Tibial nerve (tissue), 4 donors: ENCODE data around the gene PAFAH1B1. TPM values are rescaled to one million over a fixed set of nuclear protein-coding genes. Genes with fewer than 3 reads are reported as not detected.
"Not testable (repeated sequence)": the region's sequence is repeated elsewhere in the genome, so short reads cannot be mapped to it uniquely, and the experiment has no call there.

Source experiments
- DNase-seq, 2 donors: peaks; one replicate each; pipeline ENCODE4 v3.0.0-alpha.2; 2019; ENCODE audit warnings: low spot score in 2 of 2
- H3K27ac ChIP-seq, 4 donors: fragments of 200-600 bp; sonication (generic) in 3 of 4; one replicate each; pipeline ENCODE4 v1.5.1; 2017 to 2019; ENCODE audit warnings: mild to moderate bottlenecking in 1 of 4
- H3K27me3 ChIP-seq, 2 donors: fragments of 200-600 bp; sonication (generic) in 1 of 2; one replicate each; pipeline versions ENCODE4 v1.5.1 to v1.6.0; 2017 to 2019
- H3K36me3 ChIP-seq, 3 donors: fragments of 200-600 bp; sonication (generic); one replicate each; pipeline ENCODE4 v1.5.1; 2018 to 2019
- H3K4me1 ChIP-seq, 4 donors: fragments of 200-600 bp; sonication (generic) in 3 of 4; one replicate each; pipeline ENCODE4 v1.5.1; 2017 to 2019
- H3K4me3 ChIP-seq, 4 donors: fragments of 200-600 bp; sonication (generic) in 3 of 4; one replicate each; pipeline ENCODE4 v1.5.1; 2017 to 2019; ENCODE audit warnings: mild to moderate bottlenecking in 1 of 4, moderate library complexity in 1 of 4
- H3K9me3 ChIP-seq, 4 donors: fragments of 200-600 bp; sonication (generic) in 3 of 4; one replicate each; pipeline ENCODE4 v1.5.1; 2017 to 2019
- CTCF ChIP-seq, 5 experiments: fragments of 200-600 bp in 3 of 5; fragments of 450-650 bp in 2 of 5; sonication (generic) in 3 of 5; IDR thresholded peaks; one replicate each; pipeline ENCODE4 v1.5.1; 2016 to 2019; ENCODE audit warnings: antibody characterized with exemption in 5 of 5, mild to moderate bottlenecking in 3 of 5, moderate library complexity in 2 of 5
- EP300 ChIP-seq, 2 donors: sonication (generic); formaldehyde crosslinking; IDR thresholded peaks; one replicate each; pipeline ENCODE4 v1.6.1; 2017; ENCODE audit warnings: antibody characterized with exemption in 2 of 2, mild to moderate bottlenecking in 1 of 2
- POLR2A ChIP-seq, 2 donors: fragments of 450-650 bp; IDR thresholded peaks; one replicate each; pipeline ENCODE4 v1.6.1; 2017; ENCODE audit warnings: antibody characterized with exemption in 2 of 2, mild to moderate bottlenecking in 2 of 2, moderate library complexity in 2 of 2
- WGBS, 2 donors: methylation state at CpG; one replicate each; pipeline ENCODE4 v1.1.5; 2018; 5-methylcytosine and 5-hydroxymethylcytosine counted together
- total RNA-seq, 4 donors: library from RNA; depleted of rRNA; stranded (reverse); fragments of >200 nt; gene quantifications; one replicate each; pipeline ENCODE4 v1.1.0, GENCODE V29; 2016

PAFAH1B1 gene
- total RNA-seq, 4 donors from 2014 or later, result 105 to 185 (median 139) TPM

GRCh38 chr17:2563543-2563942, 29.9 kb upstream of the PAFAH1B1 start:
- TF ChIP-seq POLR2A (IDR thresholded peaks at IDR 0.05) (no peak), EP300 (IDR thresholded peaks at IDR 0.05) (no peak), CTCF (IDR thresholded peaks at IDR 0.05) (no peak)
- no peaks in the 10 kb centered on the region for H3K4me1 ChIP-seq
- WGBS, 2 donors, result 86 to 92% methylated on average over 6 of the region's 6 CpGs
- no peak overlapping the region for H3K4me3 ChIP-seq
- no peaks in the 10 kb centered on the region for H3K36me3 ChIP-seq
- H3K9me3 ChIP-seq, result peaks cover 0 to 9% (median 0%) of the 10 kb centered on the region in 4 donors
- no peak for DNase-seq
- no peak overlapping the region for H3K27ac ChIP-seq
- no peaks in the 10 kb centered on the region for H3K27me3 ChIP-seq

GRCh38 chr17:2564877-2565276, 28.6 kb upstream of the PAFAH1B1 start:
- Histone ChIP-seq H3K27me3 (no peaks in the 10 kb centered on the region), H3K4me1 (no peaks in the 10 kb centered on the region), H3K36me3 (no peaks in the 10 kb centered on the region), H3K4me3 (no peak overlapping the region), H3K9me3 (peaks cover 0 to 9% (median 0%) of the 10 kb centered on the region in 4 donors), H3K27ac (no peak overlapping the region)
- no peak for TF ChIP-seq CTCF (IDR thresholded peaks at IDR 0.05)
- no peak for TF ChIP-seq POLR2A (IDR thresholded peaks at IDR 0.05)
- no peak for TF ChIP-seq EP300 (IDR thresholded peaks at IDR 0.05)
- 69 to 83% methylated on average over 5 of the region's 5 CpGs for WGBS, 2 donors
- no peak for DNase-seq

- no peak overlapping the region for H3K4me3 ChIP-seq
- no peaks in the 10 kb centered on the region for H3K4me1 ChIP-seq
- 82 to 85% methylated on average over 3 of the region's 3 CpGs for WGBS, 2 donors
- no peak overlapping the region for H3K27ac ChIP-seq
- H3K36me3 ChIP-seq, result no peaks in the 10 kb centered on the region
- H3K9me3 ChIP-seq, result peaks cover 0 to 6% (median 0%) of the 10 kb centered on the region in 4 donors
- TF ChIP-seq POLR2A (IDR thresholded peaks at IDR 0.05) (no peak), CTCF (IDR thresholded peaks at IDR 0.05) (no peak), EP300 (IDR thresholded peaks at IDR 0.05) (no peak)
- no peaks in the 10 kb centered on the region for H3K27me3 ChIP-seq
- DNase-seq, result no peak
Measured at GRCh38 chr17:2566056-2566455, 27.4 kb upstream of the PAFAH1B1 start.

- no peaks in the 10 kb centered on the region for H3K27me3 ChIP-seq
- TF ChIP-seq EP300 (IDR thresholded peaks at IDR 0.05), result no peak
- TF ChIP-seq POLR2A (IDR thresholded peaks at IDR 0.05), result no peak
- no peak for TF ChIP-seq CTCF (IDR thresholded peaks at IDR 0.05)
- H3K36me3 ChIP-seq, result no peaks in the 10 kb centered on the region
- no peaks in the 10 kb centered on the region for H3K4me1 ChIP-seq
- WGBS, 2 donors, result 68 to 74% methylated on average over 4 of the region's 4 CpGs
- no peak overlapping the region for H3K27ac ChIP-seq
- H3K9me3 ChIP-seq, result no peaks in the 10 kb centered on the region
- no peak overlapping the region for H3K4me3 ChIP-seq
- DNase-seq, result no peak
Measured at GRCh38 chr17:2571523-2572303, 21.7 kb upstream of the PAFAH1B1 start.

GRCh38 chr17:2572304-2572609, 21.2 kb upstream of the PAFAH1B1 start:
- H3K4me3 ChIP-seq, H3K27me3 ChIP-seq, H3K4me1 ChIP-seq, H3K36me3 ChIP-seq, H3K27ac ChIP-seq, H3K9me3 ChIP-seq, DNase-seq: not testable (repeated sequence)
- WGBS, 2 donors, result 71 to 74% methylated on average over 7 of the region's 7 CpGs
